Stimulated activated CD8-positive, alpha-beta memory T cell treated with anti-CD3 and anti-CD28 coated beads, Interleukin-15, amount 100 ng/mL, for 4 hours (primary cell): ENCODE measurements around the gene LGALS7.

ENCODE experiments used
- DNase-seq, 2 donors: peaks; one replicate each; pipeline ENCODE4 v3.0.0-alpha.2; 2020; ENCODE audit warnings: low read depth in 2 of 2

The LGALS7 gene

GRCh38 chr19:38739440-38740256 lies 33.7 kb downstream of the LGALS7 start:
- no peak for DNase-seq

DNA sequence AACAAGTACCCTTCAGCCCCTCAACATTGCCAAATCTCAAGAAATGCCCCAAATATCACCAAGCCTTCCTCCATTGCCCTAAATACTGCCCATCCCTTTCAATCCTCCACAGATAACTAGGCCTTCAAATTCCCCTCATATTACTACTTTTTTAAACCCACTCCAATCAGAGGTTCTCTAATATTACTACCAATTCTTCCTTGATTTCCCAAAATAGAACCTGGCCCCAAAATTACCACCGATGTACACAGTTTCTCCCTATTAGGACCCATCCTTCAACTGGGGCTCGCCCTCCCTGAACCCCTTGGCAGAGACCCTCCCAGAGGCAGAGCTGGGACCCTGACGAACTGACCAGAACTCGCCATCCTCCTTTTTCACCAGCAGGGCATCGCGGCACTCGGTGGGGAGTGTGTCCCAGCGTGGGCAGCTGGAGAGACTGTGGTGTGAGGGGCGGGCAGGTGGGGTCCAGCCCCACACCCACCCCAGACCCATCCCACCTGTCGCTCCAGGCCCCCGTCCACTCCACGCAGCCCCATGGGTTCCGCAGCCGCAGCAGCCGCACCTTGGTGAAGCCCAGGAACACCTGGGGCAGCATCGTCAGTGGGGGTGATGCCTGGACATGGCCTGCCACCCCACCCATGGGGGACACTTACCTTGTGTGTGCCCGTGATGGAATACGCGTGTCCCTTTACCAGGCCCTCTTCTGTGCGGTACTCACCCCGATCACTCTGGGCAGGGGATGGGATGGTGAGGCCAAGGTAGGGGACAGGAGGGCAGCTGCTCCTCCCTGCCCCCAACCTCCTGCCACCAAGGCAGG lies 35.2 kb downstream of the LGALS7 start:
- no peak for DNase-seq

DNA sequence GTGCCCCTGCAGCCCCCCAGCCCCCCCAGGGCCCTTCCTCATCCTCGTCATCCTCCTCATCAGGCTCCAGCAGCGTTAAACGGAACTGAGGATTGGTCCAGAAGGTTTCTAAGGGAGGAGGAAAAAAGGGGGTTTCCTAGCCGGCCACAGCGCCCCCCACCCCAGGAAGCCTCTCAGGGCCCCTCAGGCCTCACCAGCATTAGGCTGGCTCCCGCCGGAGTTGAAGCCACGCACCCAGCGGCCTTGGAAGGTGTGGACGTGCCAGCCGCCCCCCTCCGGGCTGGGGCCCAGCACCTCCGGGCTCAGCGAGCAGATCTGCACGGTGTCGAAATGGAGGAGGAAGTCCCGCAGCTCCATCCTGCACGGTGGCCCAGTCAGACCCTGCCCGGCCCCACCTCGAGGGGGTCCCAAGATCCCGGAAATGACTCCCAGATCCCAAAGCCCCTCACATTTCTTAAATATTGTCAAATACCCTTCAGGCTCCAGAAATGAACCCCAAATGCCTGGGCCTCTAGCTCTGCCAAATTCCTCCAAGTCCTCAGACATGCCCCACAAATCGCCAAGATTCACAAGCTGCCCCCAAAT lies 35.9 kb downstream of the LGALS7 start:
- no peak for DNase-seq

GRCh38 chr19:38736413-38737280 lies 36.7 kb downstream of the LGALS7 start:
- DNase-seq = peak; percentile 36 to 44

DNA sequence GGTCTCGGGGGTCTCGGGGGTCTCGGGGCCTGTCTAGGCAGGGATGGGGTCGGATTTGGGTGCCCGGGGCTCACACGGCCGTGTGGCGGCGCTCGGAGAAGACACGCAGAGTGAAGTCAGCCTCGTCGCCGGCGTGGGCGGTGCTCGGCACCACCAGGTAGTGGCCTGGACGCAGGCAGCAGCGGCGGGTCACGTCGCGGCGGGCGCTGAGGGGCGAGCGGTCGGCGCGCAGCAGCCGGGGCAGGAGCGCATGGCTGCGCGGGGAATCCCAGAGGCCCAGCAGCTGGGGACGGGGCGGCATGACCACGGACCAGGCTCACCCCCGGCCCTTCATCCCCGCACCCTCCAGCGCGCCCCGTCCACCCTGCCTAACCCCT lies 37.3 kb downstream of the LGALS7 start:
- DNase-seq = peak; percentile 32 to 42

- no peak for DNase-seq
Observed at GRCh38 chr19:38735257-38735686, 38.0 kb downstream of the LGALS7 start.

DNA sequence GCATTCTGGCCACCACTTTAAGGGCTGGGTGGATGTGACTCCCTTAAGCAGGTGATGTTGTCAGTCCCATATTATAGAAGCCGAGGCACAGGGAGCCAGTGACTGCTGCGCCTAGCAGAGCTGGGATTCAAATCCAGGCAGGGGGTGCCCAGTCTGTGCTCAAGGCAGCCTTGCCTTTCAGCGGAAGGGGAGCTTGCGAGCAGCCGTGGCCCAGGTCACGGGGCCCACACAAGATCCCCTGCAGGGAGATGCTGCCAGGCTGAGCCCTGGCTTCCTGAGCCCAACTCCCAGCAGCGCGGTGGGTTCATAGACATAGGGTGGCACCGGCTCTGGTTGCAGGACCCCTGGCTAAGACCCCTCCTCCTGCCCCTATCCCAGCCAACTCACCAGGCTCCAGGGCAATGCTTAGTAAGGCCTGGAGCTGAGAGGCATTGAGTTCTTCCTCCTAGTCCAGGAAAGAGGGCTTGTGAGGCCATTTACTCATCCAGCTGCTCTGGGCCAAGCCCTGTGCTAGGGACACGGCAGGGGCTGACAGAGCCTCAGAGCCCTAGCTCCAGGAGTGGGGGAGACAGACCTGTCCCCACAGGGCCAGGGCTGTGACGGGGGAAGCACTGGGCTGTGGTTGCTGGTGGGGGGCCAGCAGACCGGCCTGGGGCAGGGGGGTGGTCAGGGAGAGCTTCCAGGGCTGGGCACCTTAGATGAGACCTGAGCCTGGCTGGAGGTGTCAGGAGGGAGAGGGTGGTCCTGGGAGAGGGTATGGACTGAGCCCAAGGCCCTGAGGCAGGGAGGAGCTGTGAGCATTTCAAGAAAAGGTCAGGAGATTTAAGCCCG lies 38.7 kb downstream of the LGALS7 start:
- DNase-seq = no peak

GRCh38 chr19:38734176-38734425 lies 39.2 kb downstream of the LGALS7 start:
- DNase-seq = no peak

GRCh38 chr19:38733493-38734175 lies 39.7 kb downstream of the LGALS7 start:
- no peak for DNase-seq

DNA sequence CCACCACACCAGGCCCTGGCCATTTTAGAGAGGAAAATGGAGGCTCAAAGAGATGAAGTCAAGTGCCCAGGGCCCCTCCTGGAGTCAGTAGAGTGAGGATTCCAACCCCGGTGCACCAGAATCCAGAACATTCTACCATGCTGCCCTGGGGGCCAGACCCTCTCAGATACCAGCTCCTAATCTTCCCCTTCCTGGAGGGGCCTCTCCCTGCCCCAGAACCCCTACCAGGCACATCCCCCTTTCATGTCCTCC lies 40.1 kb downstream of the LGALS7 start:
- no peak for DNase-seq

DNA sequence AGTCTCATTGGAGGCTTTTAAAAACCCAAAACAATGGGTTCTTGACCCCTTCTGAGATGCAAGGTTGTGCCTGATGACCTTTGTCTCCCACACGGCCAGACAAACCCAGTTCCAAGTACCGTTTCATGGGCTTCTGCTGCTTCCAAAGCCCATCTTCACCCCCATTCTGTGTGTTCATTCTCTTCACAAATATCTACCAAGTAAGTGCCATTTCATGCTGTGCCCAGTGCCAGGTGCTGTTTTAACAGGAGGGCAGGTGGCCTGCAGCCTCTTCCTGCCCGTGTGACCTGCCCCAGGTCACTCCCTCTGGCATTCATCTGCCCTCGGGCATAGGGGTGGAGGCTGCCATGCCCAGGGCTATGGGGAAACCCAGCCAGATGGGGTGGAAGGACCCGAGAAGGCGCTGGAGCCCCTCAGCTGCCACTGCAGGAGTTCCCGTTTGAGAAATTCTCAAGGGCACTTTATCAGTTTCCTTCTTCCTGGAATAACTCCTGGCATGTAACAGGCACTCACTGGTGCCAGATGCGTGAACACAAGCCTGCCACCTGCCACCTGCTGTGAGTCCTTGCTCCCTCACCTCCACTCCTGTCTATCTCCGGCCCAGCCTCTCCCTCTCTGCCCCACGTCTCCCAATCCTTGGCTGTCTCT lies 41.5 kb downstream of the LGALS7 start:
- DNase-seq = no peak

- DNase-seq = no peak
Observed at GRCh38 chr19:38730731-38731589, 42.4 kb downstream of the LGALS7 start.

GRCh38 chr19:38730470-38730730 lies 42.9 kb downstream of the LGALS7 start:
- no peak for DNase-seq

- DNase-seq = peak; percentile 35 to 44
Observed at GRCh38 chr19:38729653-38730469, 43.5 kb downstream of the LGALS7 start.

GRCh38 chr19:38728752-38729541 lies 44.4 kb downstream of the LGALS7 start:
- no peak for DNase-seq

- no peak for DNase-seq
Observed at GRCh38 chr19:38727868-38728660, 45.3 kb downstream of the LGALS7 start.

DNA sequence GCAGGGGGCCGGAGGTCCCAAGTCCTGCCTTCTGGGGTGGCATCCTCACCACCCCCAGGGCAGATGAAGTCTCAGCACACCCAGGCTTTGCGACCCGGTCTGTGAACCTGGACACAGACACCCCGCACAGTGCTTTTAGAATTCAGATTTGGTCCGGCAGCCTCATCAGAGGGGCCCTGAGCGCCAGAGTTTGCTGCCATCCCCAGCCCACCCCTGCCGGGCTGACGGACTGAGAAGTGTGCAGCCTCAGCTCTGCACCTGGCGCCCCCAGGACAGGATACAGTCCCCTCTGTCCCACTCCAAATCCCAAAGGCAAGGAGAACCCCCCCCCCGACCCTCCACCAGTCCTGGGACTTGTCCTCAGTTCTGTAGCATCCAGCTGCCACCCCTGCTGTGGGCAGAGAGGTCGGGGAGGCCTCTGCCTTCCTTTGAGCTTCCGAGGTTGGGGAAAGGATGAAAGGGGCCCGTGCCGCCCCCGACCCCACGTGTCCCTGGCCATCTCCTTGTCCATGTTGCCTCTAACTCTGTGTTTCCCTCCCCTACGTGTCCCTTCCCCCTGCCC lies 45.9 kb downstream of the LGALS7 start:
- no peak for DNase-seq
